Chondrocyte (in vitro differentiated cells): Measurements from ENCODE around the gene FOXK1. TPM values are rescaled to one million over a fixed set of nuclear protein-coding genes. Genes with fewer than 3 reads are reported as not detected.

ENCODE experiments used
- DNase-seq: peaks from one replicate; pipeline ENCODE4 v3.0.0; 2021; ENCODE audit warnings: mixed read lengths, low spot score
- H3K27ac Mint-ChIP-seq: one replicate; pipeline ENCODE4 v1.8.0; 2021; ENCODE audit warnings: mild to moderate bottlenecking, moderate library complexity, mixed read lengths; ENCODE audit not compliant: unreplicated experiment
- H3K27me3 Mint-ChIP-seq: 2 replicates; pipeline ENCODE4 v1.8.0; 2021; ENCODE audit warnings: low read depth, mixed read lengths
- H3K36me3 Mint-ChIP-seq: 2 replicates; pipeline ENCODE4 v1.8.0; 2021; ENCODE audit warnings: low read depth, mixed read lengths
- H3K4me1 Mint-ChIP-seq: 2 replicates; pipeline ENCODE4 v1.8.0; 2021; ENCODE audit warnings: low read depth, mild to moderate bottlenecking, mixed read lengths
- H3K4me3 Mint-ChIP-seq: one replicate; pipeline ENCODE4 v1.8.0; 2021; ENCODE audit warnings: mild to moderate bottlenecking, moderate library complexity, mixed read lengths; ENCODE audit not compliant: unreplicated experiment
- H3K9me3 Mint-ChIP-seq: 2 replicates; pipeline ENCODE4 v1.8.0; 2021; ENCODE audit warnings: low read depth, mixed read lengths
- CTCF ChIP-seq: fragments of 200-600 bp; sonication (generic); IDR thresholded peaks from 2 replicates; pipeline ENCODE4 v1.5.0; 2021; ENCODE audit warnings: antibody characterized with exemption, mild to moderate bottlenecking, moderate library complexity
- total RNA-seq: library from RNA; stranded (reverse); gene quantifications from 3 replicates; pipeline ENCODE4 v1.2.1, GENCODE V29; 2021

Gene FOXK1
- total RNA-seq, 1 donor from 2014 or later = 77.9 TPM

GRCh38 chr7:4794591-4795350, 112.7 kb downstream of the FOXK1 start:
- Mint-ChIP-seq H3K4me3 (no peak overlapping the region), H3K36me3 (peaks cover 14% of the 10 kb centered on the region), H3K9me3 (no peaks in the 10 kb centered on the region), H3K4me1 (no peaks in the 10 kb centered on the region), H3K27me3 (no peaks in the 10 kb centered on the region), H3K27ac (no peak overlapping the region)
- no peak for TF ChIP-seq CTCF
- no peak for DNase-seq

GRCh38 chr7:4796453-4796852, 114.4 kb downstream of the FOXK1 start:
- H3K27me3 Mint-ChIP-seq = no peaks in the 10 kb centered on the region
- H3K27ac Mint-ChIP-seq = no peak overlapping the region
- no peak for DNase-seq
- no peak overlapping the region for H3K4me3 Mint-ChIP-seq
- no peaks in the 10 kb centered on the region for H3K9me3 Mint-ChIP-seq
- H3K36me3 Mint-ChIP-seq = peaks cover 7% of the 10 kb centered on the region
- no peaks in the 10 kb centered on the region for H3K4me1 Mint-ChIP-seq
- TF ChIP-seq CTCF = no peak

DNA sequence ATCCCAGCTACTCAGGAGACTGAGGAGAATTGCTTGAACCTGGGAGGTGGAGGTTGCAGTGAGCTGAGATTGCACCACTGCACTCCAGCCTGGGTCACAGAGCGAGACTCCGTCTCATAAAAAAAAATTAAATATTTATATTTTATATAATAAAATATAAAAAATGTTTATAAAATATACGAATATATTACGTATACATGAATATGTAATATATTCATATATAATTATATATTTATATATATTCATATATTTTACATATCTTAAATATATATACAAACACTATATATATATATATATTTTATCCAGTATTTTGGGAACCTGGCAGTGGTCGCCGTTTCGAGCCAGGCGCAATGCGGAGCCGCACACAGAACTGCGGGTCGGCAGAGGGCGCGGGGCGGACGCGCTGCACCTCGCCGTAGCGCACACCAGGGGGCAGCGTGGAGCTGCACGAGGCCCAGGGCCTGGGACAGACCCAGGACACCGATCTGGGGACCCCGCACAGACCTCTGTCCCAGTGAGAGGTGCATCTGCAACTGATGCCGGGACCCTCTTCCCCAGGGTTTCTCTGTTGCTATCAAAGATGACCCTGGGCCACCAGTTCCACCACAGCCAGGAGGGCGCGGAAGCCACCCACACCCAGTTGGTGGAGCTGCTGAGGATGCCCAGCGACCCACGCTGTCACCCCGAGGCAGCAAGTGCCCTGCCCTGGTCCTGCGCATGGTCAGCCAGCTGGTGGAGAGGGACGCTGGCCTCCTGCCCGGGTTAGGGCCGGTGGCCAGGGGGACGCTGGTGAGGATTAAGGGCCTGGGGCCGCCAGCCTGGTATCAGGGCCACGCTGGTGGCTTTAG, 116.0 kb downstream of the FOXK1 start:
- H3K9me3 Mint-ChIP-seq = no peaks in the 10 kb centered on the region
- no peaks in the 10 kb centered on the region for H3K4me1 Mint-ChIP-seq
- DNase-seq = no peak
- no peak overlapping the region for H3K4me3 Mint-ChIP-seq
- H3K27me3 Mint-ChIP-seq = no peaks in the 10 kb centered on the region
- TF ChIP-seq CTCF = peak; percentile 98
- peaks cover 4% of the 10 kb centered on the region for H3K36me3 Mint-ChIP-seq
- H3K27ac Mint-ChIP-seq = no peak overlapping the region

DNA sequence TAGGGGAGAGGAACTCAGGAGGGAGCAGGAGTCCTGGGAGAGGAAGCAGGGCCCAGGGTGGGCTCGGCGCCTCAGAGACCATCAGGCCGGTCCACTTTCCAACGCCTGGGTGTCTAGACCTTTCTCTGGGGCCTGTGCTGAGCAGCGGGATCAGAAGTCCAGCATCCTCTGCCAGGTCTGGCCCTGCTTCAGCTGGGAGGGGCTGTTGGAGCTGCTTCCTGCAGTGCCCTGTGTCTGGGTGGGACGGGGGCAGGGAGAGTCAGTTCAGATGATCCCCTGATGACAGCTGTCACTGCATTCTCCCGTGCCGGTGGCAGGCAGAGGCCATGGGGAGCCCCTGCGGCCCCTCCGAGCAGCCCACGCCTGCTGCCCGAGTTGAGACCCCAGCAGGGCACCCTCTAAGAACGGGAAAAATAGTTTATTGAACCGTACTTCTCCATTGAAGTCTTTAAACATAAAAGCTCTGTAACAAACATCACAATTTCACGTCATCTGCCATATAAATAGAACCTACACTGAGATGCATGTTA, 116.7 kb downstream of the FOXK1 start:
- Mint-ChIP-seq H3K4me3 (no peak overlapping the region), H3K27me3 (no peaks in the 10 kb centered on the region), H3K27ac (no peak overlapping the region), H3K9me3 (no peaks in the 10 kb centered on the region), H3K4me1 (no peaks in the 10 kb centered on the region), H3K36me3 (peaks cover 4% of the 10 kb centered on the region)
- no peak for TF ChIP-seq CTCF
- no peak for DNase-seq

GRCh38 chr7:4799508-4800268, 117.6 kb downstream of the FOXK1 start:
- Mint-ChIP-seq H3K27me3 (no peaks in the 10 kb centered on the region), H3K27ac (no peak overlapping the region), H3K36me3 (peaks cover 1% of the 10 kb centered on the region), H3K9me3 (no peaks in the 10 kb centered on the region), H3K4me3 (no peak overlapping the region), H3K4me1 (no peaks in the 10 kb centered on the region)
- no peak for TF ChIP-seq CTCF
- no peak for DNase-seq
